ENCODE data around the gene PHF19. TPM values are rescaled to one million over a fixed set of nuclear protein-coding genes. Genes with fewer than 3 reads are reported as not detected.

Gene PHF19
- total and polyA plus RNA-seq, 2 of the 8 experiments (the other 6 are each of a cell fraction or from before 2014, with no cell fraction given): 28.2 to 31.8 TPM

- Histone ChIP-seq H2AFZ (ENCODE audit: low read length) (no peak overlapping the region), H3K9ac (replicated peaks in 1 of 4; ENCODE audit: extremely low read depth in 1 of 4, low read depth in 3 of 4, low read length in 3 of 4) (no peak overlapping the region), H3K14ac (ENCODE audit: insufficient read length) (no peak overlapping the region), H2AK5ac (ENCODE audit: low read depth, low read length) (no peak overlapping the region), H3K79me2 (ENCODE audit: control insufficient read depth in 1 of 2, insufficient read depth in 2 of 2, low read length in 2 of 2) (no peaks in the 10 kb centered on the region), H3K79me1 (ENCODE audit: low read depth, low read length) (no peaks in the 10 kb centered on the region), H3K27me3 (replicated peaks in 1 of 4; ENCODE audit: control insufficient read depth in 3 of 4, extremely low read depth in 1 of 4, insufficient read depth in 3 of 4, low read length in 3 of 4) (peaks cover 0 to 18% (median 14%) of the 10 kb centered on the region in 4 experiments; a peak in 5 of 7 replicates), H3K4ac (replicated peaks; ENCODE audit: insufficient read length, low read depth, low read length) (no peak overlapping the region), H3K18ac (ENCODE audit: extremely low read depth, low read length) (no peak overlapping the region), H4K20me1 (replicated peaks in 1 of 2; ENCODE audit: control insufficient read depth in 1 of 2, insufficient read depth in 2 of 2, low read length in 2 of 2) (no peaks in the 10 kb centered on the region), H2BK120ac (replicated peaks; ENCODE audit: low read depth, low read length) (no peak overlapping the region), H3K4me3 (ENCODE audit: extremely low read depth in 1 of 4, insufficient read depth in 2 of 4, low read depth in 3 of 4, low read length in 4 of 4) (no peak overlapping the region), H3K36me3 (ENCODE audit: control insufficient read depth in 2 of 4, insufficient read depth in 4 of 4, low read length in 3 of 4) (no peaks in the 10 kb centered on the region), H3K4me2 (ENCODE audit: insufficient read depth in 1 of 2, low read depth in 2 of 2, low read length in 2 of 2) (no peak overlapping the region), H3K4me1 (replicated peaks in 1 of 4; ENCODE audit: control insufficient read depth in 3 of 4, insufficient read depth in 4 of 4, low read length in 3 of 4) (peaks cover 0 to 2% (median 0%) of the 10 kb centered on the region in 4 experiments; a peak in 4 of 7 replicates), H2BK20ac (ENCODE audit: low read length) (no peak overlapping the region), H2BK5ac (ENCODE audit: low read depth, low read length) (no peak overlapping the region), H2BK12ac (ENCODE audit: low read depth, low read length) (no peak overlapping the region), H3K23ac (ENCODE audit: insufficient read length) (no peak overlapping the region), H3K23me2 (ENCODE audit: low read depth, low read length) (peaks cover 3% of the 10 kb centered on the region), H2BK15ac (ENCODE audit: low read length) (no peak overlapping the region), H4K5ac (ENCODE audit: insufficient read length, low read depth, low read length) (no peak overlapping the region), H3K27ac (ENCODE audit: low read depth, low read length) (no peak overlapping the region), H4K8ac (ENCODE audit: extremely low read depth, insufficient read depth, low read length) (no peak overlapping the region), H4K91ac (replicated peaks; ENCODE audit: insufficient read length, low read length) (no peak overlapping the region), H3K9me3 (ENCODE audit: insufficient read depth in 2 of 2, low read depth in 1 of 2, low read length in 1 of 2) (no peaks in the 10 kb centered on the region), H3K56ac (replicated peaks; ENCODE audit: insufficient read length, low read depth, low read length) (no peak overlapping the region)
- no peak for DNase-seq (ENCODE audit: low read depth in 1 of 2, low spot score in 2 of 2)
- 89% methylated on average over 3 of the region's 3 CpGs; no CpG with 5 or more reads in 1 of the 2 experiments for WGBS, 2 experiments (ENCODE audit: extremely low coverage in 1 of 2, insufficient coverage in 1 of 2, insufficient read length in 1 of 2, insufficient replicate concordance in 2 of 2, low coverage in 1 of 2, low lambda C conversion rate in 2 of 2, missing lambda C conversion rate in 1 of 2)
- no peak for FAIRE-seq
- CTCF ChIA-PET (ENCODE audit: partially characterized antibody): interaction anchor here (10.7 kb wide), 1 partner anchor 12 kb away, joined by 71 read pairs; no protein-coding TSS in a partner anchor
- POLR2A ChIA-PET (ENCODE audit: partially characterized antibody): no interaction called here
- TF ChIP-seq PHF8 (conservative IDR thresholded peaks at IDR 0.05; ENCODE audit: low read depth, low read length) (no peak), SAP30 (IDR thresholded peaks at IDR 0.05; ENCODE audit: insufficient read depth, insufficient replicate concordance, low read length) (no peak), TEAD4 (IDR thresholded peaks at IDR 0.05; ENCODE audit: low read depth, low read length) (no peak), FOSL1 (IDR thresholded peaks at IDR 0.05; ENCODE audit: insufficient read depth, low read depth, low read length) (no peak), JUN (IDR thresholded peaks at IDR 0.05; ENCODE audit: low read depth, low read length) (no peak), RXRA (IDR thresholded peaks at IDR 0.05; ENCODE audit: insufficient read depth, low read depth, low read length) (no peak), CBX8 (IDR thresholded peaks at IDR 0.05; ENCODE audit: borderline replicate concordance, low read depth, low read length) (no peak), EP300 (IDR thresholded peaks at IDR 0.05; ENCODE audit: borderline replicate concordance in 1 of 2, low read depth in 2 of 2, low read length in 2 of 2) (no peak), HDAC6 (IDR thresholded peaks at IDR 0.05; ENCODE audit: low read depth, low read length) (no peak), MAX (IDR thresholded peaks at IDR 0.05) (no peak), CEBPB (IDR thresholded peaks at IDR 0.05; ENCODE audit: low read depth, low read length) (no peak), USF2 (IDR thresholded peaks at IDR 0.05; ENCODE audit: low read length) (no peak), POU5F1 (IDR thresholded peaks at IDR 0.05; ENCODE audit: low read depth, low read length) (no peak)
Observed at GRCh38 chr9:120898396-120898795, 21.4 kb upstream of the PHF19 start.
